ENCODE data around the gene EHMT2.
"Not testable (repeated sequence)": the region's sequence is repeated elsewhere in the genome, so short reads cannot be mapped to it uniquely, and the experiment has no call there.

The EHMT2 gene

DNA sequence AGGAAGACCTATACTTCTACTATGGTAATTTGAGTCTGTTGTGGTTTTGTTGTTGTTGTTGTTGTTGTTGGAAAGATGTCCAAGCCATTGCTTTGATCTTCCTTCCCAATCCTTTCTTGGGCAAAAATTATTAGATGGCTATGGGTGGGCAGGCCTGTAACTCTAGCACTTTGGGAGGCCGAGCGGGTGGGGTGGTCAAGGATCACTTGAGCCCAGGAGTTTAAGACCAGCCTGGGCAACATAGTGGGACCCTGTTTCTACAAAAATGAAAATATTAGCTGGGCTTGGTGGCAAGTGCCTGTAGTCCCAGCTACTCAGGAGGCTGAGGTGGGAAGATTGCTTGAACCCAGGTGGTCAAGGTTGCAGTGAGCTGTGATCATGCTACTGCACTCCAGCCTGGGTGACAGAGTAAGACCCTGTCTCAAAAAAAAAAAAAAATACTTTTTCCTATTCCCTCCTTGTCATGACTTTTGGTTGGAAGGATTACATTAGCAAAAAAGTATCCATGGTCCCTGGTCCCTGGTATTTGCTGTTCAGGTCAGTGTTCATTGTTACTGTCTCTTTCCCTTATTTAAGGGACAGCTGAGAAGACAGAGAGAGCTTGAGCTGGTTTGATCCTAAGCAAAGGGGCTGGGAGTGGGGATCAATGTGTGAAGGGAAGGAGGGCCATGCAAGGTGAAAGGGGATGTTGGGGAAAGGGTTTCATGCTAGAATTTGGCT lies 46.6 kb downstream of the EHMT2 start:
- no peak for DNase-seq (ENCODE audit: low read depth, low spot score)
- no peak overlapping the region for H3K27ac ChIP-seq

DNA sequence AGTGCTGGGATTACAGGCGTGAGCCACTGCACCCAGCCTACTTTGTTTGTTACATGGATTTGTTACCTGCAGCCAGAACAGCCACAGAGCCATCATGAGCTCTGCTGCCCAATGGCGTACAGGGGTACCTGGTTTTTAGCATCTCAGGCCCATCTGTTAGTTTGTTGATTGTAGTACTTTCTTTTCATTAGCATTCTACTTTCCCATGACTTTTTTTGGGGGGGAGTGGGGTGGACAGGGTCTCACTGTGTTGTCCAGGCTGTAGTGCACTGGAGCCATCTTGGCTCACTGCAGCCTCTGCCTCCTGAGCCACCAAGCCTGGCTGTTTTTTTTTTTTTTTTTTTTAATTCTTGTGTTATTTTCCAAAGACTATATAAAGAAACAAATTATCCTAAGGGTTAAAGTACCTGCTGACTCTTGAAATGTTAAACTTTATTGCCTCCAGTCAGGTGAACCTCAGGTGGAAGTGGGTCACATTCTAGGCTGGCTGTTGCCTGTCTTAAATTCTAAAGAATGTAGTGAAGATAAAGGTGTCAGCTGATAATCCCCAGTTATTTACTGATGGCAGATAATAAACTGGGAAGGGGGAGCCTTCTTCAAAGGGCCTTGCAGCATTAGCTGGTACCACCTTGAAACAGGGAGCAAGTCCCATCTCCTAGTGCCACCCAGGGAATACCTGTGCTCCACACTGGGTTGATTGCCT lies 50.1 kb downstream of the EHMT2 start:
- H3K27ac ChIP-seq, result no peak overlapping the region
- no peak for DNase-seq (ENCODE audit: low read depth, low spot score)

DNA sequence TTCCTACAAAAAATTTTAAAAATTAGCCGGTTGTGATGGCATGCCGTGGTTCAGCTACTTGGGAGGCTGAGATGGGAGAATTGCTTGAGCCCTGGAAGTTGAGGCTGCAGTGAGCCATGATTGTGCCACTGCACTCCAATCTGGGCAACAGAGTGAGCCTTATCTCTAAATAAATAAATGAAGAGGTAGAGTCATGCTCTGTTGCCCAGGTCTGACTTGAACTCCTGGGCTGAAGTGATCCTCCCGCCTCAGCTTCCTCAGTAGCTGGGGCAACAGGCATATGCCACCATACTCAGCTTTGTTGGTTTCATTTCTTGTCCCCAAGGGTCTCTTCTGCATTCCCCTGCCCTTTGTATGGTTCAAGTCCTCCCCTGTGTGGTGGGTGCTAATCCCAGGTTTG lies 53.0 kb downstream of the EHMT2 start:
- no peak for DNase-seq (ENCODE audit: low read depth, low spot score)
- H3K27ac ChIP-seq, result no peak overlapping the region

DNA sequence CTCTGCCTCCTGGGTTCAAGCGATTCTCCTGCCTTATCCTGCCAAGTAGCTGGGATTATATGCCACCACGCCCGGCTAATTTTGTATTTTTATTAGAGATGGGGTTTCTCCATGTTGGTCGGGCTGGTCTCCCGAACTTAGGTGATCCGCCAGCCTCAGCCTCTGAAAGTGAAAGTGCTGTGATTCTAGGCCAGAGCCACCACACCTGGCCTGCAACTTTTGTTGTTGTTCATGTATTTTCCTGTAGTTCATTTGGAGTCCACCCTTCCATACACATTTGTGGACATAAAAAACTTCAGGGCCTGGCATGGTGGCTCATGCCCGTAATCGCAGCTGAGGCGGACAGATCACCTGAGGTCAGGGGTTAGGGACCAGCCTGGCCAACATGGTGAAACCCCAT lies 55.4 kb downstream of the EHMT2 start:
- DNase-seq (ENCODE audit: low read depth, low spot score), result no peak
- no peak overlapping the region for H3K27ac ChIP-seq

DNA sequence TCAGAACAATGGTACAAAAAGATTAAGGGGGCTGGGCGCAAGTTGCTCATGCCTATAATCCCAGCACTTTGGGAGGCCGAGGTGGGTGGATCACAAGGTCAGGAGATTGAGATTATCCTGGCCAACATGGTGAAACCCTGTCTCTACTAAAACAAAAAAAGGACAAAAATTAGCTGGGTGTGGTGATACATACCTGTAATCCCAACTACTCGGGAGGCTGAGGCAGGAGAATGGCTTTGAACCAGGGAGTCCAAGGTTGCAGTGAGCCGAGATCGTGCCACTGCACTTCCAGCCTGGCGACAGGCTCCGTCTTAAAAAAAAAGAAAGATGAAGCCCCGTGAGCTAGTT lies 57.7 kb downstream of the EHMT2 start:
- DNase-seq (ENCODE audit: low read depth, low spot score); H3K27ac ChIP-seq: not testable (repeated sequence)

DNA sequence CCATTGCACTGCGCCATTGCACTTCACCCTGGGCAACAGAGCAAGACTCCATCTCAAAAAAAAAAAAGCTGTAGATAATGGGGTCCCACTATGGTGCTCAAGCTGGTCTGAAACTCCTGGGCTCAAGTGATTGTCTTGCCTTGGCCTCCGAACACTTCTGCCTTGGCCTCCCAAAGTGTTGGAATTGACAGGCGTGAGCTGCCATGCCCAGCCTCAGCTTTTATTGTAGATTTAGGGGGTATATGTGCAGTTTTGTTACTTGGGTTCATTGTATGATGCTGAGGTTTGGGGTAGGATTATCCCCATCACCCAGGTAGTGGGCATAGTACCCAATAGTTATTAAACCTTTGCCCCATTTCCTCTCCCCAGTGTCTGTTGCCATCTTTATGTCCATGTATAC lies 58.5 kb downstream of the EHMT2 start:
- H3K27ac ChIP-seq, result no peak overlapping the region
- DNase-seq (ENCODE audit: low read depth, low spot score), result no peak

DNA sequence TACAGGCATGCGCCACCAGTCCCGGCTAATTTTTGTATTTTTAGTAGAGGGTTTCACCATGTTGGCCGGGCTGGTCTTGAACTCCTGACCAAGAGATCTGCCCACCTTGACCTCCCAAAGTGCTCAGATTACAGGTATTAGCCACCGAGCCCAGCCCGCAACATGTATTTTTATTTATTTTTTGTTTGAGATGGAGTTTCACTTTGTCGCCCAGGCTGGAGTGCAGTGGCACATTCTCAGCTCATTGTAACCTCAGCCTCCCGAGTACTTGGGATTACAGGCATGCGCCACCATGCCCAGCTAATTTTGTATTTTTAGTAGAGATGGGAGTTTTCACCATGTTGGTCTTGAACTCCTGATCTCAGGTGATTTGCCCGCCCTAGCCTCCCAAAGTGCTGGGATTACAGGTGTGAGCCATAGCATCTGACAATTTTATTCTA lies 59.4 kb downstream of the EHMT2 start:
- DNase-seq (ENCODE audit: low read depth, low spot score), result not testable (repeated sequence)
- peak overlapping the region; percentile 87 for H3K27ac ChIP-seq

DNA sequence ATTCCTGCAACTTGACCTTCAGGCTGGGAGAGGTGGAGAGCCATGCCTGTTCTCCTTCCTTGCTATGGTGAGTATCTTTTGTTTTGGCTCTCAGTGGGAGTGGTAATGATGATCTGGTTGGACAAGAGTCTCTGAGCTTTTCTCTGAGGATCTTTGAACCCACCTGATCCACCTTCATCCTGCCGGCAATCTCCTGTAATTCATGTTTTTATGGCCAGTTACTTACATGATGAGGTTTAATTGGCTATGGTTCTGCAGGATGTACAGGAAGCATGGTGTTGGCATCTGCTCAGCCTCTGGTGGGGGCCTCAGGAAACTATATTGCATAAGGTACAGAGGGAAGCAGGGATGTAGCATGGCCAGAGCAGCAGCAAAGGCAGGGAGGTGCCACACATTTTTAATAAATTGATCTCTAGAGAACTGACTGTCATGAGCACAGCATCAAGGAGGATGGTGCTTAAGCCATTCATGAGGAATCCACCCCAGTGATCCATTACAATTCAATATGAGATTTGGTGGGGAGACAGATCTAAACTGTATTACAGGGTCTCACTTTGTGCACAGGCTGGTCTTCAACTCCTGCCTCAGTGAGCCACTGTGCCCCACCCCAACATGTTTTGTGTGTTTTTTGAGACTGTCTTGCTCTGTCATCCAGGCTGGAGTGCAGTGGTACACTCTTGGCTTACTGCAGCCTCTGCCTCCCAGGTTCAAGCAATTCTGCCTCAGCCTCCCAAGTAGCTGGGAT lies 60.0 kb downstream of the EHMT2 start:
- H3K27ac ChIP-seq, result peak overlapping the region; percentile 87
- no peak for DNase-seq (ENCODE audit: low read depth, low spot score)

DNA sequence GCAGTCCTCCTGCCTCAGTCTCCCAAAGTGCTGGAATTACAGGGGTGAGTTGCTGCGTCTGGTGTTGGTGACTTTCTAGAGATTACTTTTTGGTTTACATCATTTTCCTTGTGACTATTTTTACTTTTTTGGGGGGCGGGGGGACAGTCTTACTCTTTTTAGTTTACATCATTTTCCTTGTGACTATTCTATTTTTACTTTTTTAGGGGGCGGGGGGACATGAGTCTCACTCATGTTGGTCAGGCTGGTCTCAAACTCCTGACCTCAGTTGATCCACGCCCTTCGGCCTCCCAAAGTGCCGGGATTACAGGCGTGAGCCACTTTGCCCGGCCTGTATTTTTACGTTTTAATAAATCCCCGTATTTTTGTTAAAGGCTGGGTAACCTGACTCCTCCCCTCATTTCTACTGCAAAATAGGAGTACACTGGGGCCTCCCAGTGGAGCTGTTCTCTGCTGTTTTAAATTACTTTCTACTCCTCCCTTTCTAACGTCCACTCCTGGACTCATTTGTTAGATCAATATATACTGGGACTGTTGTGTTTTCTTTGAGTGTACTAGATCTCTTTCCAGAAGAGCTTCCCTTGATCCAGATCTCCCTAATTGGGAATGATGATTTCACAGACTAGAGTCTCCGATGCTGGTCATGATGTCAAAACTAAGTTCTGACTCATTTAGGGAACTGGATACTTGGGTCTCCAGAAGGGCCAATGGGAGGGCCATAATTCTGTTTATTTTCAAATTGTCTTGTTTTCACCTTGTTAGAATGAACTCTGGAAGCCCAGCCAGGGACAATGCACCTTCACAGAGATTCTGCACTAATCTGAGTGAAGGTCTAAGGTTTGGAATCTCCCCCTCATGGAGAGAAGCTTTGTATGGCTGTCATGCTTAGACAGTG lies 60.8 kb downstream of the EHMT2 start:
- peak overlapping the region; percentile 87 for H3K27ac ChIP-seq
- no peak for DNase-seq (ENCODE audit: low read depth, low spot score)

DNA sequence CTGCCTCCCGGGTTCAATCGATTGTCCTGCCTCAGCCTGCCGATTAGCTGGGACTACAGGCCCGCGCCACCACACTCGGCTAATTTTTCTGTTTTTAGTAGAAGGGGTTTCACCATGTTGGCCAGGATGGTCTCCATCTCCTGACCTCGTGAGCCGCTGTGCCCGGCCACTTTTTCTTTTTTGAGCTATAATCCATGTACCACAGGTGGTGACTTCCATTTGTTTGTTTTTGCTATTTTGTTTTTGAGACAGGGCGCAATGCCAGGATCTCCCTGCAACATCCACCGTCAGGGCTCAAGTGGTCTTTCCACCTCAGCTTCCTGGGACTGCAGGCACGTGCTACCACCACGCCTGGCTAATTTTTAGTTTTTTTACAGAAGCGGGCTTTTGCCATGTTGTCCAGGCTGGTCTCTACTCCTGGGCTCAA lies 61.4 kb downstream of the EHMT2 start:
- H3K27ac ChIP-seq, result peak overlapping the region; percentile 87
- DNase-seq (ENCODE audit: low read depth, low spot score), result no peak

DNA sequence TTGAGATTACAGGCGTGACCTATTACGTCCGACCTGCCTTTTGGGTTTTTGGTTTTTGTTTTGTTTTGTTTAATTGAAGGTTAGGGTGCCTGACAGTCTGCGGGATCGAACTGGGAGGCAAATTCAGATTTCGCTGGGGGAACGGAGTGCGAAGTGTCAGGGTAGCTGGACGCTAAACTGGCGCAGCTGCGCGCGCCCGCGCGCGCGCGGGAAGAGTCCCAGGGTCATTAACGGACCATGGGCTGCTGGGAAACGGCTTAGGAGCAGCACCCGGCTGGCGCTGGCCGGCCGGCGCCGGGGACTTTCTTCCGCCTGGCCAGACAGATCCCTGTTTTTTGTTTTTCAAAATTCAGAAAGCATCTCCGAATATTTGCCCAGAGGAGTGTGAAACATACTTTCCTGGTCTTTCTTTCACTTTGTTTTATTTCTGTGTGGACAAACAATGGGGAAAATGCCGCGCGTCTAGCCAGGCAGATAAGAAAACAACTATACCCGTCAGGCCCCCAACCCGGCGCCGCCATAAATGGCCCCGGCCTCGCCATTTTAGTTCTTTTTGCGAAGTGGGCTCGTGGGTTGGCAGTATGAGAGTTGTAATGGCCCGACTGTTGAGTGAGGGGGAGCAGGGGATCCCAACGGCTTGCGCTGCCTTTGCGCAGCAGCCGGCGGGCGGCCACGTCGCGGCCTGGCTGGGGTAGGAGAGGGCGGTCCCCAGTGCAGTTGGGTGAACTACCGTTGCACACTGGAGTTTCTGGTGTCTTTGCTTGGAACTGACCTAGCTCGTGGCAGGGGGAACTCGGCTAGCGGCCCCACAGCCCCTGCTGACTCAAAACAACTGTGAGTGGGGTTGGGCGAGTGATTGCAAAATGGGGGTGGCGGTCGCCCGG lies 62.9 kb downstream of the EHMT2 start:
- peak overlapping the region; percentile 87 for H3K27ac ChIP-seq
- DNase-seq (ENCODE audit: low read depth, low spot score), result no peak

DNA sequence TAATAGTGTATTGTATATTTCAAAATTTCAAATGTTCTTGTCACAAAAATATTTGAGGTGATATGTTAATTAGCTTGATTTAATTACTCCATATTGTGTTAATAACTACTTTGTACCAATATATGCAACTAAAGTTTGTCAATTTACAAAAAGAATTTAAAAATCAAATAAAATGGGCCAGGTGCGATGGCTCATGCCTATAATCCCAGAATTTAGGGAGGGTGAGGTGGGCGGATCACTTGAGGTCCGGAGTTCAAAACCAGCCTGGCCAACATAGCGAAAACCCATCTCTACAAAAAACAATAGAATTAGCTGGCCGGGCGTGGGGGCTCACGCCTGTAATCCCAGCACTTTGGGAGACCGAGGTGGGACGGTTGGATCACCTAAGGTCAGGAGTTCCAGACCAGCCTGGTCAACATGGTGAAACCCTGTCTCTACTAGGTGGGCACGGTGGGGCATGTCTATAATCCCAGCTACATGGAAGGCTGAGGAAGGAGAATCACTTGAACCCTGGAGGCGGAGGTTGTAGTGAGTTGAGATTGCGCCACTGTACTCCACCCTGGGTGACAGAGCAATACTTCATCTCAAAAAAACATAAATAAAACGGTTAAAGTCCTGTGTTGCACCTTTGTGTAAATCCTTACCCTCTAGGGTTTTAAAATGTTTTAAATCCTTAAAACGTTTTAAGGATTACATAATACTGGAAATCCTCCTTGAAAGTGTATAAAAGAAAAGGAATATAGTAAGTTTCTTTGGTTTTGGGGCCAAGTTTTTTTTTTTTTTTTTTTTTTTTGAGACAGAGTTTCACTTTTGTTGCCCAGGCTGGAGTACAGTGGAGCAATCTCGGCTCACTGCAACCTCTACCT lies 65.9 kb downstream of the EHMT2 start:
- DNase-seq (ENCODE audit: low read depth, low spot score), result no peak
- H3K27ac ChIP-seq, result peak overlapping the region; percentile 69

DNA sequence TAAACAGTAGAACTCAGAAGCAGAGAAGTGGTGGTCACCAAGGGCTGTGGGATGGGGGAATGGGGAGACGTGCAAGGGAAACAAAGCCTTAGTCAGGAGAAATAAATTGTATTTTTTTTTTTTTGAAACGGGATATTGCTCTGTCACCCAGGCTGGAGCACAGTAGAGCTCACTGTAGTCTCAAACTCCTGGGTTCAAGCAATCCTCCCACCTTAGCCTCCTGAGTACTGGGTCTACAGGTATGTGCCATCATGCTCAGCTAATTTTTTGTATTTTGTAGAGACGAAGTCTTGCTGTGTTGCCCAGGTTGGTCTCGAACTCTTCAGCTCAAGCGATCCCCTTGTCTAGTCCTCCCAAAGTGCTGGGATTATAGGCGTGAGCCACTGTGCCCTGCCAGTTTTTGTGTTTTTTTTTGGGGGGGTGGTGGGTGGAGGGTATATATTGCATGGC lies 66.6 kb downstream of the EHMT2 start:
- DNase-seq (ENCODE audit: low read depth, low spot score), result no peak

More for the DNA sequence above, 66.6 kb downstream of the EHMT2 start:
- H3K27ac ChIP-seq, result peak overlapping the region; percentile 69
